SKM-1 treated with dmso at 0.1 percent for 144 hours (cell line): ENCODE measurements around the gene ACADVL.
"Not testable (repeated sequence)": the region's sequence is repeated elsewhere in the genome, so short reads cannot be mapped to it uniquely, and the experiment has no call there.

Experiments
- DNase-seq: peaks from one replicate; lab custom pipeline; 2025; ENCODE audit not compliant: unreplicated experiment; lab: John Stamatoyannopoulos, UW

ACADVL gene

DNA sequence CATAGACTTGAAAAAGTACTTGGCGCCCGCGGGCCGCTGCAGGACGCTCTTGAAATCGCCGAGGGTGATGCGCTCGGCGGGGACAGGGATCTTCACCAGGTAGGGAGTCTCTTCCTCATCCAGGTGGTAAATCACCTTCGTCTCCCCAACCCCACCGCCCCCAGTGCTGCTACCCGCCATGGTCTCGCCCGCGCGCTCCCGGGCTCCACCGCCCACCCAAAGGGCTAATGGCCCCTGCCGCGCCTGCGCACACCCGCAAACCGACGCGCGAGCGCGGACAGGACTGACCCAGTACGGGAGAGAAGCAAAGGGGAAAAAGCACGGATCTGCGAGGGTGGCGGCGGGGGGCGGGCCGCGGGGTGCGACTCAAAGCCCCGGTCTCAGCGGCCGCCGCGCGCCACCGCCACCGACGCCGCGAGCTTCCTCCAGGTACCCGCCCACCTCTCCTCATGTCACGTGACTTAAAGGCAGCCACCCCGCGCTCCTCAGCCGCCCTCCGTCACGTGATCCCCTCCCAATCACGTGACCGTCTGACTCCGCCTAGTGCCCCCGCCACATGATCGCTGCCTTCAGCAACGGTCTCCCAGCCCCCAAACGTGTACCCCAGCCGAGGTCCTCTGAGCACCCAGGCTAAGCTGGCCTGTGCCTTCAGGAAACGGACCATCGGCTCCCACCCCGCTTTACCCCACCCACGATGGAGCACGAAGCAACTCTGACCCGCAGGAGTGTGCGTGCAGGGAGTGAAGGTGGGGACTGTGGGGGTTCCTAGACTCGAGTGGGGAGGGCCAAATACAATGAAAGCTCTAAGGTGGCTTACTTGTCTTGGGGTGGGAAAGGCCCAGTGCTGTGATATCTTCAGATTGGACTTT is 14.6 kb downstream of the ACADVL start, which contains the start of gene DVL2:
DVL2 (minus strand) TSS at position 435 of the 869 bp plus-strand sequence; CDS start at position 180, 255 bp downstream.
- DNase-seq = peak; percentile 85

DNA sequence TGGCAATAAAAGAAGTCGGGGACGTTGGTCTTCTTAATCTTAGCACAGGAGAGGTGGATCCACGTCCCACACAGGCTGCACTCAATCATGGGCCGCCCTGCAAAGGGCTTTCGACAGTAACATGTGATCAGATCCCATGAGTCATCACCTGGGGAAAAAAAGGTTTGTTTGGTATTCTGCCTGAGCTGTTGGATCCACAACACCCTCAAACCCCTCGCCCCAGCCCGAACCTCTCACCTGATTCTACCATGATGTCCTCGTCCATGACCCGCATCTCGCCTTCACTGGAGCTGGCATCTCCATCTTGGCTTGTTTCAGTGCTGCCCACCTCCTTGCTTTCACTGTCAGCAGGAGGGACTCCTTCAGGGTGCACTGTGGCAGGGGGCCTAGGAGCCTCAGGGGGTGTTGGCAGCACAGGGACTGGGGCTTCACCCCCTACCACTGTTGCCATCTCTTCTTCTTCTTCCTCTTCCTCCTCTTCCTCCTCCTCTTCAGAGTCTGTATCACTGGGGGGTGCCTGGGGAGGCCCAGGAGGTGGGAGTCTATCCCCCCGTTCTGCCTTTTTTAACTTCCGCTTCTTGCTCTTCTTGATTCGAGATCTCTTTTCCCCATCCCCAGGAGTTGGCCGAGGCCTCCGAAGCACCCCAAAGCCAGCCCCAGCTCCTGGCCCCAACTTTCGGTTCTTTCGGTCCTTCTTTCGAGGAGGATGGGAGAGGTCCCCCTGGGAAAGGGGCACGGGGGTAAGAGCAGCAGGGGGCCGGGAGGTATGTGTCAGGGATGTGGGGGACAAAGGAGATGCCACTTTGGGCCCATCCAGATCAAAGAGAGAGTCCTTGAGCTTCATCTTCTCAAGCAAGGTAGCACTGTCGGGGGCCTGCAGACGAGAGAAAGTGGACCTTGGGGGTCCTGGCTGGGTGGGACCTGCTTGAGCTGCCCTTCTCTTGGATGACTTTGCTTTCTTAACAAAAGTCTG is 16.2 kb downstream of the ACADVL start:
- no peak for DNase-seq

- DNase-seq = no peak
These were observed 17.1 kb downstream of the ACADVL start for GRCh38 chr17:7236808-7237207.

GRCh38 chr17:7237266-7237760 is 17.6 kb downstream of the ACADVL start:
- DNase-seq = no peak

GRCh38 chr17:7237761-7238419 is 18.2 kb downstream of the ACADVL start:
- no peak for DNase-seq

DNA sequence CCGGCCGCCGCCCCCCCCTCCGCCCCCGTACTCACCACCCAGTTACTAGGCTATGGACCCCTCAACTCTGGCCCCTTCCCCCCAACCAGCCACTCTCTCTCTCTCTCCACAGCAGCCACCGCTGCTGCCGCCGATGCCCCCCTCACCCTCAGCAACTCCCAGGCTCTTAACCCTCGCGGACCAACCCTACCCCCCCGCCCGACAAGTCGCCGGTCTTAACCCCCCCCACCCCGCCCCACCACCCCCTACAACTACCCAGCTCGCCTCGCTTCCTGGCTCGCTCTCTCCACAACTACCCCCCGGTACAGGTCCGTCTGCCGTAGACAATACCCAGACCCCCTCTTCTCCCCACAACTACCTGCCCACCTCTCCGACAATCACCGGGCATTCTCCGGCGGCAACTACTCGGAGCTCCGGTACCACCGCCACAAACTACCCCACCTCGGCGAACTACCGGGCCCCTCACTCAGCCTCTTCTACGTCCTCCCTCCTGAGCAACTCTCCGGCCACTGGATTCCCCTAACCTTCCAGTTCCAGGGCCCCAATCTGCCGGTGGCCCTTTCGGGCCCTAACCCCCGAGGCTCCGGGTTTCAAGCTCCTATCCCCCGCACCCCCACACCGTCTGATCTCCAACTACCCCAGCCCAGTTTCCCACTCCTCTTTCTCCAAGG is 18.8 kb downstream of the ACADVL start:
- no peak for DNase-seq

DNA sequence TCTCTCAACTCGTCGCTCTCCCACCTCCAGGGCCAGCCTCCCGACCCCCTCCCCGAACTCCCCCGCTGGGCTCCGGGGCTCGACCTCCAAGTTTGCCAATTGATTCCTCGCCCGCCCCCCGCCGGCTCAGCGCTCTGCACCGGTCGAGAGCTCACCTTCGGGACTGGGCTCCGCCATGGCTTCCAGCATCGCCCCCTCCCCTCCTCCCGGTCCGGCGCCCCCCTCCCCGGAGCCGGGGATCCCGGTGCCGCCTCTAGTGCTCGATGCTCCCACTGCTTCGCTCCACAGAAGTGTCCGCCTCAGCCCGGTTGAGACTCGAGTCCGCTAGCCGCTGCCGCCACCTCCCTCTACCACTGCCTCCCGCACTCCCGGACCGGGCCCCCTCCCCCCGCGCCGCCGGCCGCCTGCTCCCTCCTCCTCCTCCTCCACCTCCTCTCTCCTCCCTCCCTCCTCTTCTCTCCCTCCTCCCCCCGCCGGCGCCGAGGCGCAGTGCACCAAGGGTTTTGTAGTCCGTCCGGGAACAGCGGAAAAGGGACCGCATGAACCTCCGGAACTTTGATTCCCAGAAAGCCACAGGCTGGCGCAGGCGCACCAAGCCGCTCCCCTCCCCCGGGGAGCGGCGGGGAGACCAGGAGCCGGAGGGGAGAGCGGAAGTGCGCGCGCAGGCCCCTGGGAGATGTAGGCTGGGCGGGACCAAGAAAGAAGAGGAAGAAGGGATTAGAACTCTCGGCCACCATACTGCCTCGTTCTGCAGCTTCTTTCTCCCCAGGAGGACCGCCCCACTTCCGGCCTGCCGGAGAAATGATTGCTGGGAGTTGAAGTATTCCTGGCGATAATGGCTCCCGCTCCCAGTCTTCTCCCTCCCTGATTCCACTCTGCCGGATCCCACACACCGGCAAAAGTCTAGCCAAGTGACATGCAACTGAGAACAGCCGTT is 19.6 kb downstream of the ACADVL start, which contains the start of gene PHF23:
PHF23 (minus strand) TSS at position 367 of the 937 bp plus-strand sequence; CDS start at position 189, 178 bp downstream.
- DNase-seq = peak; percentile 86

DNA sequence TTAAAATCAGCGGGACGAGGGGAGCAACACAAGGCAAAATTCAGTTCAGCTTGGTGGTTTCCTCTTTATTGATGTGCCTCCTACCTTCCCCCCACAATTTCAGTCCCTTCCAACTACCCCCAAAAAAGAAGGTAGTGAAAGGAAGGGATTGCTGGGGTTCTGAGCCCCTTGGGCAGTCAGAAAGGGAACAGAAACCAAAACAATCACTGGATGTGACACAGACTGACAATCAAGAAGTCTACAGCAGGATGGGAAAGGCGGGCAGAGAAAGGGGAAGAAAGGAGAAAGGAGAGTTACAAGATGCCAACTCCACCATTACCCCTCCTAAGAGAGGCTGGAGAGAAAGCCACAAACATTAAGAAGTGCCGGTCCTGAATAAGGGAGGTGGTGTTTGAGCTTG is 20.6 kb downstream of the ACADVL start:
- no peak for DNase-seq

DNA sequence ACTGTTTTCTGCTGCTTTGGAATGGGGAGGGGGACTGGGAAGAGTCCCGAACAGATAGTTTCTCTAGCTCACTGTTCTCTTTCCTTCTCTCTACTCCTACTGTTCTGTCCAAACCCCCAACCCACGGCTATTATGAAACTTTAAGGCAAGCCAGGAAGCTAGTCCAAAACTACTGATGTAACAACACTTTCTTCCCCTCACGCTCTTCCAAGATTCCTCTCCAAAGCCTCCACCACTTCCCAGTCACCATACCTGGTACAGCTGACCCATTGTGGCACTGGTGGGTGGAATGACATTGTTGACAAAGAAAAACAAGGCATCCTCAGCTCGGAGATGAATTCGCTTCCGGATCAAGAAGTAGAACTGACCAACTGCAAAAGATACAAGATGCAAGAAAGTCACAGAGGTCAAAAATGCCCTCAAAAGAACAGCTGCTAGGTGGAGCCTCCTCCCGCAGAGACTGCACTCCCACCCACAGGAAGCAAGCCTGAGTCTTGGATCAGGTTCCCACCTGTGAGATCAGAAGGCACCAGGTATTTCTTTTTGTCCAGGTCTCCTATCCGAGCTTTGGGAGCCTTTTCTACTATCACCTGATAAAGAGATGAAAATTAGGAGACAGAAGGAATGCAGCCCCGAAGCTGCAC is 21.5 kb downstream of the ACADVL start:
- DNase-seq = no peak

- DNase-seq = peak; percentile 33
These were observed 22.3 kb downstream of the ACADVL start, which contains the start of gene GABARAP for GRCh38 chr17:7241783-7242716. Gene GABARAP, minus strand, starts transcription at chr17:7242449. Its CDS starts 119 bp downstream, at chr17:7242330.

- peak; percentile 57 for DNase-seq
These were observed 23.1 kb downstream of the ACADVL start for GRCh38 chr17:7242717-7243452.

DNA sequence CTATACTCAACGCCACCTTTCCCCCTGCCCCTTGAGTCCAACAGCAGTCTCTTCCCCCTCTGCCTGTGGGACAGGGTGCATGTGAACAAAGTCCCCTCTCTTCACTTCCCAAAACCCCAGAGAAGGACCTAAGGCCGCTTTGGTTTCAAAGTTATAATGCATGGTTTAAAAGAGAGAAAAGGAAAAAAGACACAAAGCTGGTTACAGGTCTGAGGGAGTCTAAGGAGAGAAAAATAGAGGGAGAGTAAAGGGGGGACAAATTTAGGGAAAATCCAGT is 23.7 kb downstream of the ACADVL start:
- no peak for DNase-seq

- not testable (repeated sequence) for DNase-seq
These were observed 24.1 kb downstream of the ACADVL start for GRCh38 chr17:7243838-7244237.

- no peak for DNase-seq
These were observed 27.0 kb downstream of the ACADVL start for GRCh38 chr17:7246779-7247178.

DNA sequence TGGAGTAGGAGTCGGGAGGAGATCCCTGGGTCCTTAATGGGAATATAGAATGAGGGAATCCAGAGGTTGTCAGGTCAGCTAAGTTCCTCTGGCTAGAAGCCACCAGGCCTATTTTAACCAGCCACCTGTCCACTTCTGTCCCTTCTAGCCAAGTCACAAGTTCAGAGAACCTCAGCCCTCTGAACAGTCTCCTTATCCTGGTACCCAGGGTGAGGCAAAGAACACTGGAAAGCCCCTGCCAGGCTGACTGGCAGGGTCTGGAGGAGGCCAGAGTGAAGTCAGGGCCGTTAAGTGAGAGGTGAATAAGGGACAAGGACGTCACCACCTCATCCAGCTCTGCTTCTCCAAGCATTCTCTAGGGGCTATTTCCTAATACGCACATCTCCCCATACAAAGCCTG is 29.1 kb downstream of the ACADVL start:
- DNase-seq = no peak

DNA sequence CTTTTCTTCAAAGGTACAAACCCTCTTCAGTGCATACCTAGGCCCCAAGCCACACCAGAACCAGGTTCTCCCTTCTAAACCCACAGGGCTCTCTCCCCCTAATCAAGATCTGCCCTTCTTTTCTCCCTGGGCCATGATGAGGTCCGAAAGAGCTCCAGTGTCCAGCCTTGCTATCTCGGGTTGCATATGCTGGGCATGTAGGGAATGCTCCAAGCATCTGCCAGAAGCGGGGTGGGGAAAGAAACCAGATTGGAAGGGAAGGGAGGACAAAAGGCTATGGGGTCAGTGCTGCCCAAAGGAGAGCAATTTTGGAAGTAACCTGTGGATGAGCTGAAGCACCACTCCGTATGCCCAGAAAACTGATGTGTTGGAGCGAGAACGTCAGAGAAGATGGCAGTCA is 29.5 kb downstream of the ACADVL start:
- no peak for DNase-seq

DNA sequence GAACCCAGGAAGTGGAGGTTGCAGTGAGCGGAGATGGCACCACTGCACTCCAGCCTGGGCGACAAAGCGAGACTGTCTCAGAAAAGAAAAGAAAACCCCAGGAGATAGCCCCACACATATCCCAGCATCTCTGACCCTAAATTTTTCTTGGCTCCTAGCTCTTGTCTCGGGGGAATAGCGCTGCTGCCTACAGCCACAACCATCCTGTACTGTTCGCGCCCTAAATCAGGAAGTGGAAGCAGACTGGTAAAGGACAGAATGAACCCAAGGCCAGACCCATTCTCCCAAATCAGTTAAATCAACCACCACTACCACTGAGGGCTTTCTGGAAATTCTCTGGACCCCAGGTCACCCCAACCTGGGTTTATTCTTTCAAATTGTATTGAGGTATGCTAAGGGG is 30.1 kb downstream of the ACADVL start:
- DNase-seq = no peak
